ENCODE results near the gene RNF149.
"Not testable (repeated sequence)": the region's sequence is repeated elsewhere in the genome, so short reads cannot be mapped to it uniquely, and the experiment has no call there.

The RNF149 gene

GRCh38 chr2:101330253-101330933 is 21.9 kb upstream of the RNF149 start:
- no peak for DNase-seq

GRCh38 chr2:101329026-101329425 is 20.5 kb upstream of the RNF149 start:
- DNase-seq = no peak

GRCh38 chr2:101328474-101329007 is 20.0 kb upstream of the RNF149 start:
- DNase-seq = peak; percentile 14

GRCh38 chr2:101327863-101328394 is 19.4 kb upstream of the RNF149 start:
- no peak for DNase-seq

GRCh38 chr2:101325425-101325824 is 16.9 kb upstream of the RNF149 start:
- no peak for DNase-seq

GRCh38 chr2:101316568-101316967 is 8.1 kb upstream of the RNF149 start:
- DNase-seq = not testable (repeated sequence)

GRCh38 chr2:101311696-101312017 is 3.2 kb upstream of the RNF149 start:
- DNase-seq = no peak

- DNase-seq = no peak
These were observed 2.6 kb upstream of the RNF149 start for GRCh38 chr2:101310834-101311695.

- DNase-seq = no peak
These were observed 1.8 kb upstream of the RNF149 start for GRCh38 chr2:101310090-101310833.

GRCh38 chr2:101307950-101308431 is 510 bp downstream of the RNF149 start:
- no peak for DNase-seq

- no peak for DNase-seq
These were observed 998 bp downstream of the RNF149 start for GRCh38 chr2:101307503-101307902.

GRCh38 chr2:101306410-101306809 is 2.1 kb downstream of the RNF149 start:
- no peak for DNase-seq

GRCh38 chr2:101305492-101306078 is 2.9 kb downstream of the RNF149 start:
- DNase-seq = no peak

- no peak for DNase-seq
These were observed 3.5 kb downstream of the RNF149 start for GRCh38 chr2:101305035-101305434.

GRCh38 chr2:101303688-101304087 is 4.8 kb downstream of the RNF149 start:
- DNase-seq = no peak

GRCh38 chr2:101302016-101302415 is 6.5 kb downstream of the RNF149 start:
- DNase-seq = no peak

- no peak for DNase-seq
These were observed 7.7 kb downstream of the RNF149 start for GRCh38 chr2:101300836-101301235.

GRCh38 chr2:101300164-101300563 is 8.3 kb downstream of the RNF149 start:
- DNase-seq = no peak

GRCh38 chr2:101299604-101300003 is 8.9 kb downstream of the RNF149 start:
- DNase-seq = no peak

- DNase-seq = no peak
These were observed 11.1 kb downstream of the RNF149 start for GRCh38 chr2:101297383-101297782.

- no peak for DNase-seq
These were observed 12.1 kb downstream of the RNF149 start for GRCh38 chr2:101296371-101296770.

- no peak for DNase-seq
These were observed 12.6 kb downstream of the RNF149 start for GRCh38 chr2:101295895-101296294.

- DNase-seq = no peak
These were observed 13.6 kb downstream of the RNF149 start for GRCh38 chr2:101294861-101295260.
